SK-N-SH treated with all-trans-retinoic acid at 6 μM for 48 hours (cell line): ENCODE data around the gene FXR1.
"Not testable (repeated sequence)": the region's sequence is repeated elsewhere in the genome, so short reads cannot be mapped to it uniquely, and the experiment has no call there.

Experiments used
- CSRNP3 ChIP-seq: fragments of 250-450 bp; sonication (Bioruptor Pico); IDR thresholded peaks from 2 replicates; pipeline ENCODE4 v1.5.1; 2021; ENCODE audit warnings: mild to moderate bottlenecking, moderate library complexity
- TF ChIP-seq, protein P1 (sequence below): fragments of 250-450 bp; sonication (Bioruptor Pico); IDR thresholded peaks from 2 replicates; pipeline ENCODE4 v1.5.1; 2020; ENCODE audit warnings: low read depth, mild to moderate bottlenecking, moderate library complexity
- TF ChIP-seq, protein P2 (sequence below): fragments of 250-450 bp; sonication (Bioruptor Pico); IDR thresholded peaks from 2 replicates; pipeline ENCODE4 v1.8.0; 2020; ENCODE audit warnings: mild to moderate bottlenecking, moderate library complexity, borderline replicate concordance
- TF ChIP-seq, protein P3 (sequence below): fragments of 250-450 bp; sonication (Bioruptor Pico); IDR thresholded peaks from 2 replicates; pipeline ENCODE4 v1.8.0; 2021; ENCODE audit warnings: low read depth, mild to moderate bottlenecking, moderate library complexity, borderline replicate concordance

- TF ChIP-seq CSRNP3 (CRISPR knock-in tag) = not testable (repeated sequence)
- TF ChIP-seq, protein P1, sequence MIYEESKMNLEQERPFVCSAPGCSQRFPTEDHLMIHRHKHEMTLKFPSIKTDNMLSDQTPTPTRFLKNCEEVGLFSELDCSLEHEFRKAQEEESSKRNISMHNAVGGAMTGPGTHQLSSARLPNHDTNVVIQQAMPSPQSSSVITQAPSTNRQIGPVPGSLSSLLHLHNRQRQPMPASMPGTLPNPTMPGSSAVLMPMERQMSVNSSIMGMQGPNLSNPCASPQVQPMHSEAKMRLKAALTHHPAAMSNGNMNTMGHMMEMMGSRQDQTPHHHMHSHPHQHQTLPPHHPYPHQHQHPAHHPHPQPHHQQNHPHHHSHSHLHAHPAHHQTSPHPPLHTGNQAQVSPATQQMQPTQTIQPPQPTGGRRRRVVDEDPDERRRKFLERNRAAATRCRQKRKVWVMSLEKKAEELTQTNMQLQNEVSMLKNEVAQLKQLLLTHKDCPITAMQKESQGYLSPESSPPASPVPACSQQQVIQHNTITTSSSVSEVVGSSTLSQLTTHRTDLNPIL (CRISPR knock-in tag) = not testable (repeated sequence)
- TF ChIP-seq, protein P2, sequence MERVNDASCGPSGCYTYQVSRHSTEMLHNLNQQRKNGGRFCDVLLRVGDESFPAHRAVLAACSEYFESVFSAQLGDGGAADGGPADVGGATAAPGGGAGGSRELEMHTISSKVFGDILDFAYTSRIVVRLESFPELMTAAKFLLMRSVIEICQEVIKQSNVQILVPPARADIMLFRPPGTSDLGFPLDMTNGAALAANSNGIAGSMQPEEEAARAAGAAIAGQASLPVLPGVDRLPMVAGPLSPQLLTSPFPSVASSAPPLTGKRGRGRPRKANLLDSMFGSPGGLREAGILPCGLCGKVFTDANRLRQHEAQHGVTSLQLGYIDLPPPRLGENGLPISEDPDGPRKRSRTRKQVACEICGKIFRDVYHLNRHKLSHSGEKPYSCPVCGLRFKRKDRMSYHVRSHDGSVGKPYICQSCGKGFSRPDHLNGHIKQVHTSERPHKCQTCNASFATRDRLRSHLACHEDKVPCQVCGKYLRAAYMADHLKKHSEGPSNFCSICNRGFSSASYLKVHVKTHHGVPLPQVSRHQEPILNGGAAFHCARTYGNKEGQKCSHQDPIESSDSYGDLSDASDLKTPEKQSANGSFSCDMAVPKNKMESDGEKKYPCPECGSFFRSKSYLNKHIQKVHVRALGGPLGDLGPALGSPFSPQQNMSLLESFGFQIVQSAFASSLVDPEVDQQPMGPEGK (CRISPR knock-in tag) = not testable (repeated sequence)
- TF ChIP-seq, protein P3, sequence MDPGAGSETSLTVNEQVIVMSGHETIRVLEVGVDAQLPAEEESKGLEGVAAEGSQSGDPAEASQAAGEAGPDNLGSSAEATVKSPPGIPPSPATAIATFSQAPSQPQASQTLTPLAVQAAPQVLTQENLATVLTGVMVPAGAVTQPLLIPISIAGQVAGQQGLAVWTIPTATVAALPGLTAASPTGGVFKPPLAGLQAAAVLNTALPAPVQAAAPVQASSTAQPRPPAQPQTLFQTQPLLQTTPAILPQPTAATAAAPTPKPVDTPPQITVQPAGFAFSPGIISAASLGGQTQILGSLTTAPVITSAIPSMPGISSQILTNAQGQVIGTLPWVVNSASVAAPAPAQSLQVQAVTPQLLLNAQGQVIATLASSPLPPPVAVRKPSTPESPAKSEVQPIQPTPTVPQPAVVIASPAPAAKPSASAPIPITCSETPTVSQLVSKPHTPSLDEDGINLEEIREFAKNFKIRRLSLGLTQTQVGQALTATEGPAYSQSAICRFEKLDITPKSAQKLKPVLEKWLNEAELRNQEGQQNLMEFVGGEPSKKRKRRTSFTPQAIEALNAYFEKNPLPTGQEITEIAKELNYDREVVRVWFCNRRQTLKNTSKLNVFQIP = not testable (repeated sequence)
Observed at GRCh38 chr3:181003469-181003868, 91.0 kb downstream of the FXR1 start.
